Right lobe of liver (tissue), 6 donors: Measurements from ENCODE around the gene CTNND2. TPM values are rescaled to one million over a fixed set of nuclear protein-coding genes. Genes with fewer than 3 reads are reported as not detected.
A peak's percentile ranks its signal among the peaks of the same experiment; 100 is the strongest.

Experiments used
- ATAC-seq, 4 donors: fragments of 200-7000 bp; cut with Tn5 transposase; one replicate each; pipeline ENCODE4 v1.9.1; 2020; ENCODE audit warnings: mild to moderate bottlenecking in 4 of 4, moderate library complexity in 4 of 4
- DNase-seq, 3 donors: peaks; one replicate each; pipeline ENCODE4 v3.0.0-alpha.2; 2020
- H3K27ac ChIP-seq, 3 donors: fragments of 200-600 bp; one replicate each; pipeline ENCODE4 v1.8.0; 2022
- H3K27me3 ChIP-seq, 2 donors: fragments of 200-600 bp; one replicate each; pipeline ENCODE4 v1.8.0; 2022
- H3K36me3 ChIP-seq, 4 donors: fragments of 200-600 bp; sonication (generic) in 1 of 4; one replicate each; pipeline versions ENCODE4 v1.5.1 to v1.8.0; 2017 to 2022; ENCODE audit warnings: control low read depth in 1 of 4
- H3K4me1 ChIP-seq, 4 donors: fragments of 200-600 bp; sonication (generic) in 1 of 4; one replicate each; pipeline versions ENCODE4 v1.5.1 to v1.8.0; 2017 to 2022; ENCODE audit warnings: control low read depth in 1 of 4
- H3K4me3 ChIP-seq, 3 donors: fragments of 200-600 bp; one replicate each; pipeline ENCODE4 v1.8.0; 2022
- H3K9me3 ChIP-seq, 4 donors: fragments of 200-600 bp; sonication (generic) in 1 of 4; one replicate each; pipeline versions ENCODE4 v1.5.1 to v1.8.0; 2017 to 2022; ENCODE audit warnings: control low read depth in 1 of 4
- POLR2A ChIP-seq: fragments of 450-650 bp; IDR thresholded peaks from one replicate; pipeline ENCODE4 v1.6.1; 2017; ENCODE audit warnings: antibody characterized with exemption, mild to moderate bottlenecking
- WGBS: methylation state at CpG from one replicate; pipeline ENCODE4 v1.1.6; 2018; ENCODE audit warnings: low coverage, low lambda C conversion rate; ENCODE audit not compliant: insufficient coverage; ENCODE audit errors: missing lambda C conversion rate; 5-methylcytosine and 5-hydroxymethylcytosine counted together
- intact Hi-C, 2 donors: fragments of 100-400 bp; cut with DNase I; formaldehyde crosslinking; loops; one replicate each; pipeline versions ENCODE4 v1.11.2 to v1.14.1; 2022
- total RNA-seq, 6 experiments: library from RNA; depleted of rRNA in 2 of 6; stranded (reverse); fragments of >200 nt in 2 of 6; fragmentation: NEBNext Ultra II Directional in 3 of 6; extraction: Animal tissue kit (Norgen Biotek cat#: 25700) in 3 of 6; gene quantifications; one replicate each; pipeline versions ENCODE4 v1.1.0 to v1.2.4, GENCODE V29; 2016 to 2023
- TF ChIP-seq, protein P1 (sequence below), 4 donors: fragments of 200-600 bp in 3 of 4; fragments of 450-650 bp in 1 of 4; IDR thresholded peaks; one replicate each; pipeline versions ENCODE4 v1.5.1 to v1.8.0; 2016 to 2022; ENCODE audit warnings: antibody characterized with exemption in 4 of 4, mild to moderate bottlenecking in 2 of 4
- donor health status: DM: no; HTN: yes; CAD: no.
- donor health status: DM: no; HTN: no; CAD: no.
- donor health status: DM: no; HTN: no; CAD: no.
- donor health status: DM: no; HTN: yes; CAD: no.
- donor health status: DM: no; HTN: yes; CAD: no.

The CTNND2 gene
- total RNA-seq, 6 experiments from 2014 or later = 0.06 to 1.5 (median 1.1) TPM

DNA sequence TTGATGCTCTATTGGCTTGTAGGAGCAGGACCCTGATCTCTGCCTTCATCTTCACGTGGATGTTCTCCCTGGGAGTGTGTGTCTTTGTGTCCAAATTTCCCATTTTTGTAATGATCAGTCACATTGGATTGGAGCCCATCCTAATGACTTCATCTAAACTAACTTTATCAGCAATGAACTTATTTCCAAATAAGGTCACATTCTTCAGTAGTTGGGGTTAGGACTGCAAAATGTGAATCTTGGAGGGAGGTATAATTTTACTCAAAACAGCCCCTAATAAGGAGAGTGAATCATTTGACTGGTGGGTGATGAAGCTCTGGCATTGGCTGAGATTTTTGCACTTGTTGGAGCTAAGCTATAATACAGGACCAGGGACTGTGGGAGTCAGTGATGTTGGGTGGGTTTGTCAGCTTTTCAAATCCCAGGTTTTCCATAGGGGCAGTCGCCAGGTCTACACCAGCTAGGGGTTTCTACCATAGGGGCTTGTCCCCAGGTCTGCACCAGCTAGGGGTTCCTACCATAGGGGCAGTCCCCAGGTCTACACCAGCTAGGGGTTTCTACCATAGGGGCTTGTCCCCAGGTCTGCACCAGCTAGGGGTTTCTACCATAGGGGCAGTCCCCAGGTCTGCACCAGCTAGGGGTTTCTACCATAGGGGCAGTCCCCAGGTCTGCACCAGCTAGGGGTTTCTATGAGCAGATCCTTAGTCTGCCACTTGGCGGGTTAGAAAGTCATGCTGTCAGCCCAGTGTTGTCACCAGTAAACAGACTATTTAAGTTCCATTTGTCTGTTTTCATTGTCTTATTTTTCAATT, 760.6 kb downstream of the CTNND2 start:
- no peak for DNase-seq
- Histone ChIP-seq H3K27me3 (no peaks in the 10 kb centered on the region), H3K9me3 (no peaks in the 10 kb centered on the region), H3K36me3 (no peaks in the 10 kb centered on the region), H3K4me3 (no peak overlapping the region), H3K4me1 (no peaks in the 10 kb centered on the region), H3K27ac (no peak overlapping the region)
- ATAC-seq = peak in 1 of 4 donors; percentile 23
- TF ChIP-seq, protein P1, sequence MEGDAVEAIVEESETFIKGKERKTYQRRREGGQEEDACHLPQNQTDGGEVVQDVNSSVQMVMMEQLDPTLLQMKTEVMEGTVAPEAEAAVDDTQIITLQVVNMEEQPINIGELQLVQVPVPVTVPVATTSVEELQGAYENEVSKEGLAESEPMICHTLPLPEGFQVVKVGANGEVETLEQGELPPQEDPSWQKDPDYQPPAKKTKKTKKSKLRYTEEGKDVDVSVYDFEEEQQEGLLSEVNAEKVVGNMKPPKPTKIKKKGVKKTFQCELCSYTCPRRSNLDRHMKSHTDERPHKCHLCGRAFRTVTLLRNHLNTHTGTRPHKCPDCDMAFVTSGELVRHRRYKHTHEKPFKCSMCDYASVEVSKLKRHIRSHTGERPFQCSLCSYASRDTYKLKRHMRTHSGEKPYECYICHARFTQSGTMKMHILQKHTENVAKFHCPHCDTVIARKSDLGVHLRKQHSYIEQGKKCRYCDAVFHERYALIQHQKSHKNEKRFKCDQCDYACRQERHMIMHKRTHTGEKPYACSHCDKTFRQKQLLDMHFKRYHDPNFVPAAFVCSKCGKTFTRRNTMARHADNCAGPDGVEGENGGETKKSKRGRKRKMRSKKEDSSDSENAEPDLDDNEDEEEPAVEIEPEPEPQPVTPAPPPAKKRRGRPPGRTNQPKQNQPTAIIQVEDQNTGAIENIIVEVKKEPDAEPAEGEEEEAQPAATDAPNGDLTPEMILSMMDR (IDR thresholded peaks at IDR 0.05) = no peak
- no peak for TF ChIP-seq POLR2A
- intact Hi-C loops = no loop called here
- WGBS = 72% methylated on average over 2 of the region's 3 CpGs

DNA sequence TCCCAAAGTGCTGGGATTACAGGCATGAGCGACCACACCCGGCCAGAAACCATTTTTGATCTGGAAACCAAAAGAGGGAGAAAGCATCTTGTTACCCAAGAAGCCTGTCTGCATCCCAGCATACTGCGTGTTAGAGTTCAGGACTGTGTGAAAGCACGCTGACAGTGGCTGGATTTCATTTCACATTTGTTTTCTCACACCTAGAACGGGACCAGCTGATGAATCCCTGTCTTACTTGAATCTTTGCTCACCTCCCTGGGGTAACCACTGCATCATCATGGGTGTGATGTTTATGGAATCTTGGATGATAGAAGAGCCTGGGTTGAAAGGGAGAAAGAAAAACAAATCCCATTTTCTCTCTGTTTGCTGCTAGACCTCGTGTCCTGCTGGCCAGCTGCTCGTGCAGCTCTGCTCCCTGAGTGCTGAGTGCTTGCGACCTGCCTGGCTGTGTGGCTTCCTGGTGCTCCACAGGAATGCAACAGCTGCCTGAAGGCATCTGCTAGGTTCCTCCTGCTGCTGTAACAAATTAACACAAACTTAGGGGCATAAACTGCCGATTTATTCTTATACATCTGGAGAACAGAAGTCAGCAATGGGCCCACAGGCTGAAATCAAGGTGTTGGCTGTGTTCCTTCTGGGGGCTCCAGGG, 764.9 kb downstream of the CTNND2 start:
- H3K36me3 ChIP-seq = no peaks in the 10 kb centered on the region
- WGBS = 50% methylated on average over 7 of the region's 9 CpGs
- no peak for ATAC-seq
- no peaks in the 10 kb centered on the region for H3K27me3 ChIP-seq
- H3K27ac ChIP-seq = no peak overlapping the region
- intact Hi-C loops = no loop called here
- TF ChIP-seq, protein P1 (IDR thresholded peaks at IDR 0.05) = no peak
- TF ChIP-seq POLR2A = no peak
- H3K4me3 ChIP-seq = no peak overlapping the region
- H3K9me3 ChIP-seq = no peaks in the 10 kb centered on the region
- no peaks in the 10 kb centered on the region for H3K4me1 ChIP-seq
- DNase-seq = no peak

DNA sequence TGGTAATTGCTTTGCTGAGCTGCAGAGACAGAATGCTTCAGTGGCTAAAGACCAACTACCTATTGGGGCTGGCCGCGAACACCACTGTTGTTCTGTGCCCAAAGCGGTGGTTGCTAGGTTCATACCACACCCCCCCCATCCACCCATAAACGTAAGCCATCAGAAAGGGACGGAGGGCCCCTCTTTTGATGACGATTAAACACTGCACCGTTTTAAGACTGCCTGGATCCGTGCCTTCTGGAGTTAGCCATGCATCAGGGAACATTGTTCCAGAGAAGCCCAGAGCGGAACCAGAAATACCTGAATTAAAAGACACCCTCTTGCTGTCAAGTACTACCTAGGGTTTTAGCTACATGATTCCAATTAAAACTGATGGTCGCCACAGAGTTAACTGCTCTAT, 774.1 kb downstream of the CTNND2 start:
- TF ChIP-seq, protein P1 (IDR thresholded peaks at IDR 0.05) = no peak
- TF ChIP-seq POLR2A = no peak
- H3K4me3 ChIP-seq = no peak overlapping the region
- no peaks in the 10 kb centered on the region for H3K27me3 ChIP-seq
- H3K27ac ChIP-seq = no peak overlapping the region
- H3K36me3 ChIP-seq = no peaks in the 10 kb centered on the region
- DNase-seq = no peak
- no peaks in the 10 kb centered on the region for H3K4me1 ChIP-seq
- no peaks in the 10 kb centered on the region for H3K9me3 ChIP-seq
- no peak for ATAC-seq
- 90% methylated on average over 7 of the region's 10 CpGs for whole genome bisulfite sequencing
- intact Hi-C loops = no loop called here

DNA sequence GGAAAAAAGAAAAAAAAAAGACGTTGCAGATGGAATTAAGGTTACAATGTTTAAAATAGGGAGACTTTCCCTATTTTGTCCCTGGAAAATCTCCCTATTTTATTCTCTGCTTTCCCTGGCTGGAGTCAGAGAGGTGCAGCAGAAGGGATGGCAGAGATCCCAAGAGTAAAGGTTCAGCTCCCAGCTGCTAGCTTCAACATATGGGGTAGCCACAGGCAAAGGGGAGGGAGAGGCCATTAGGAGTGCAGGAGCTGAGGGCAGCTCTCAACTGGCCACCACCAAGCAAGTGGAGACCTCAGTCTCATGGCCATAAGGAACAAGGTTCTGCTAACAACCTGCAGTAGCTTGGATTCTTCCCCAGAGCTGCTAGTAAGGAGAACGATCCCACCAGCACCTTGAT, 776.2 kb downstream of the CTNND2 start:
- H3K27ac ChIP-seq = no peak overlapping the region

More for the DNA sequence above, 776.2 kb downstream of the CTNND2 start:
- H3K27me3 ChIP-seq = no peaks in the 10 kb centered on the region
- intact Hi-C loops = no loop called here
- H3K4me3 ChIP-seq = no peak overlapping the region
- ATAC-seq (no peak), DNase-seq (no peak)
- no peak for TF ChIP-seq POLR2A
- TF ChIP-seq, protein P1 (IDR thresholded peaks at IDR 0.05) = no peak
- H3K36me3 ChIP-seq = no peaks in the 10 kb centered on the region
- WGBS = 56% methylated on average over 1 of the region's 2 CpGs
- H3K9me3 ChIP-seq = no peaks in the 10 kb centered on the region
- H3K4me1 ChIP-seq = no peaks in the 10 kb centered on the region
